ENCODE measurements around the gene KCNK5.

Gene KCNK5

GRCh38 chr6:39170860-39171259 lies 58.4 kb downstream of the KCNK5 start:
- Histone ChIP-seq H3K4me3 (ENCODE audit: extremely low read depth, insufficient read depth, low read length, poor library complexity, severe bottlenecking) (no peak overlapping the region), H3K9me3 (ENCODE audit: control insufficient read depth, low read length) (peaks cover 5% of the 10 kb centered on the region), H3K27ac (ENCODE audit: low read depth, low read length, severe bottlenecking) (no peak overlapping the region), H3K4me1 (ENCODE audit: control insufficient read depth, insufficient read depth, low read length, poor library complexity, severe bottlenecking) (no peaks in the 10 kb centered on the region), H3K36me3 (ENCODE audit: control insufficient read depth, insufficient read depth, low read length) (no peaks in the 10 kb centered on the region)
- 91 to 93% methylated on average over 3 of the region's 3 CpGs for whole genome bisulfite sequencing, 2 experiments (ENCODE audit: insufficient coverage in 2 of 2)

GRCh38 chr6:39170389-39170788 lies 58.9 kb downstream of the KCNK5 start:
- Histone ChIP-seq H3K4me1 (ENCODE audit: control insufficient read depth, insufficient read depth, low read length, poor library complexity, severe bottlenecking) (no peaks in the 10 kb centered on the region), H3K4me3 (ENCODE audit: extremely low read depth, insufficient read depth, low read length, poor library complexity, severe bottlenecking) (no peak overlapping the region), H3K9me3 (ENCODE audit: control insufficient read depth, low read length) (peaks cover 5% of the 10 kb centered on the region), H3K27ac (ENCODE audit: low read depth, low read length, severe bottlenecking) (no peak overlapping the region), H3K36me3 (ENCODE audit: control insufficient read depth, insufficient read depth, low read length) (no peaks in the 10 kb centered on the region)

- Histone ChIP-seq H3K36me3 (ENCODE audit: control insufficient read depth, insufficient read depth, low read length) (no peaks in the 10 kb centered on the region), H3K4me3 (ENCODE audit: extremely low read depth, insufficient read depth, low read length, poor library complexity, severe bottlenecking) (no peak overlapping the region), H3K27ac (ENCODE audit: low read depth, low read length, severe bottlenecking) (no peak overlapping the region), H3K4me1 (ENCODE audit: control insufficient read depth, insufficient read depth, low read length, poor library complexity, severe bottlenecking) (no peaks in the 10 kb centered on the region), H3K9me3 (ENCODE audit: control insufficient read depth, low read length) (peaks cover 5% of the 10 kb centered on the region)
- 94 to 95% methylated on average over 7 to 13 of the region's 14 CpGs for WGBS, 2 experiments (ENCODE audit: insufficient coverage in 2 of 2)
These were observed 59.6 kb downstream of the KCNK5 start for GRCh38 chr6:39169448-39170344.

- Histone ChIP-seq H3K9me3 (ENCODE audit: control insufficient read depth, low read length) (peaks cover 5% of the 10 kb centered on the region), H3K36me3 (ENCODE audit: control insufficient read depth, insufficient read depth, low read length) (no peaks in the 10 kb centered on the region), H3K4me3 (ENCODE audit: extremely low read depth, insufficient read depth, low read length, poor library complexity, severe bottlenecking) (no peak overlapping the region), H3K4me1 (ENCODE audit: control insufficient read depth, insufficient read depth, low read length, poor library complexity, severe bottlenecking) (no peaks in the 10 kb centered on the region), H3K27ac (ENCODE audit: low read depth, low read length, severe bottlenecking) (no peak overlapping the region)
- WGBS, 2 experiments (ENCODE audit: insufficient coverage in 2 of 2), result 64 to 85% methylated on average over 5 to 9 of the region's 10 CpGs
These were observed 61.2 kb downstream of the KCNK5 start for GRCh38 chr6:39167866-39168625.

GRCh38 chr6:39167321-39167720 lies 62.0 kb downstream of the KCNK5 start:
- Histone ChIP-seq H3K27ac (ENCODE audit: low read depth, low read length, severe bottlenecking) (no peak overlapping the region), H3K9me3 (ENCODE audit: control insufficient read depth, low read length) (peaks cover 5% of the 10 kb centered on the region), H3K4me3 (ENCODE audit: extremely low read depth, insufficient read depth, low read length, poor library complexity, severe bottlenecking) (no peak overlapping the region), H3K36me3 (ENCODE audit: control insufficient read depth, insufficient read depth, low read length) (no peaks in the 10 kb centered on the region), H3K4me1 (ENCODE audit: control insufficient read depth, insufficient read depth, low read length, poor library complexity, severe bottlenecking) (no peaks in the 10 kb centered on the region)
- 94% methylated on average over 3 of the region's 5 CpGs; no CpG with 5 or more reads in 1 of the 2 experiments for WGBS, 2 experiments (ENCODE audit: insufficient coverage in 2 of 2)

- H3K36me3 ChIP-seq (ENCODE audit: control insufficient read depth, insufficient read depth, low read length), result no peaks in the 10 kb centered on the region
- H3K4me1 ChIP-seq (ENCODE audit: control insufficient read depth, insufficient read depth, low read length, poor library complexity, severe bottlenecking), result no peaks in the 10 kb centered on the region
- H3K27ac ChIP-seq (ENCODE audit: low read depth, low read length, severe bottlenecking), result no peak overlapping the region
- H3K4me3 ChIP-seq (ENCODE audit: extremely low read depth, insufficient read depth, low read length, poor library complexity, severe bottlenecking), result no peak overlapping the region
- peaks cover 5% of the 10 kb centered on the region for H3K9me3 ChIP-seq (ENCODE audit: control insufficient read depth, low read length)
- 85 to 87% methylated on average over 2 to 3 of the region's 5 CpGs for WGBS, 2 experiments (ENCODE audit: insufficient coverage in 2 of 2)
These were observed 62.4 kb downstream of the KCNK5 start for GRCh38 chr6:39166912-39167290.

GRCh38 chr6:39166189-39166911 lies 62.9 kb downstream of the KCNK5 start:
- no peaks in the 10 kb centered on the region for H3K9me3 ChIP-seq (ENCODE audit: control insufficient read depth, low read length)
- no peaks in the 10 kb centered on the region for H3K4me1 ChIP-seq (ENCODE audit: control insufficient read depth, insufficient read depth, low read length, poor library complexity, severe bottlenecking)
- H3K27ac ChIP-seq (ENCODE audit: low read depth, low read length, severe bottlenecking), result no peak overlapping the region
- no peak overlapping the region for H3K4me3 ChIP-seq (ENCODE audit: extremely low read depth, insufficient read depth, low read length, poor library complexity, severe bottlenecking)
- H3K36me3 ChIP-seq (ENCODE audit: control insufficient read depth, insufficient read depth, low read length), result no peaks in the 10 kb centered on the region
- 33 to 38% methylated on average over 18 to 19 of the region's 20 CpGs for WGBS, 2 experiments (ENCODE audit: insufficient coverage in 2 of 2)

- WGBS, 2 experiments (ENCODE audit: insufficient coverage in 2 of 2), result 60 to 78% methylated on average over 1 to 3 of the region's 3 CpGs
- H3K4me3 ChIP-seq (ENCODE audit: extremely low read depth, insufficient read depth, low read length, poor library complexity, severe bottlenecking), result no peak overlapping the region
These were observed 71.8 kb downstream of the KCNK5 start for GRCh38 chr6:39157511-39157910.

GRCh38 chr6:39156801-39157200 lies 72.5 kb downstream of the KCNK5 start:
- Histone ChIP-seq H3K27ac (ENCODE audit: low read depth, low read length, severe bottlenecking) (no peak overlapping the region), H3K4me1 (ENCODE audit: control insufficient read depth, insufficient read depth, low read length, poor library complexity, severe bottlenecking) (no peaks in the 10 kb centered on the region), H3K36me3 (ENCODE audit: control insufficient read depth, insufficient read depth, low read length) (no peaks in the 10 kb centered on the region), H3K9me3 (ENCODE audit: control insufficient read depth, low read length) (no peaks in the 10 kb centered on the region), H3K4me3 (ENCODE audit: extremely low read depth, insufficient read depth, low read length, poor library complexity, severe bottlenecking) (no peak overlapping the region)
- WGBS, 2 experiments (ENCODE audit: insufficient coverage in 2 of 2), result 83 to 93% methylated on average over 1 to 2 of the region's 3 CpGs

More at GRCh38 chr6:39157511-39157910, 71.8 kb downstream of the KCNK5 start:
- Histone ChIP-seq H3K4me1 (ENCODE audit: control insufficient read depth, insufficient read depth, low read length, poor library complexity, severe bottlenecking) (no peaks in the 10 kb centered on the region), H3K27ac (ENCODE audit: low read depth, low read length, severe bottlenecking) (no peak overlapping the region), H3K9me3 (ENCODE audit: control insufficient read depth, low read length) (no peaks in the 10 kb centered on the region), H3K36me3 (ENCODE audit: control insufficient read depth, insufficient read depth, low read length) (no peaks in the 10 kb centered on the region)

GRCh38 chr6:39154705-39155104 lies 74.6 kb downstream of the KCNK5 start:
- Histone ChIP-seq H3K9me3 (ENCODE audit: control insufficient read depth, low read length) (no peaks in the 10 kb centered on the region), H3K4me1 (ENCODE audit: control insufficient read depth, insufficient read depth, low read length, poor library complexity, severe bottlenecking) (no peaks in the 10 kb centered on the region), H3K36me3 (ENCODE audit: control insufficient read depth, insufficient read depth, low read length) (no peaks in the 10 kb centered on the region), H3K4me3 (ENCODE audit: extremely low read depth, insufficient read depth, low read length, poor library complexity, severe bottlenecking) (no peak overlapping the region), H3K27ac (ENCODE audit: low read depth, low read length, severe bottlenecking) (no peak overlapping the region)
- 82% methylated on average over 2 of the region's 4 CpGs; no CpG with 5 or more reads in 1 of the 2 experiments for WGBS, 2 experiments (ENCODE audit: insufficient coverage in 2 of 2)

All from mesodermal cell (in vitro differentiated cells).